Ishikawa (cell line): ENCODE results near the gene RHOU.

Experiments used
- CEBPB ChIP-seq: IDR thresholded peaks from 2 replicates; pipeline ENCODE4 v1.6.1; 2012
- EP300 ChIP-seq: IDR thresholded peaks from 2 replicates; pipeline ENCODE4 v1.6.1; 2012; ENCODE audit warnings: borderline replicate concordance
- RAD21 ChIP-seq: IDR thresholded peaks from 2 replicates; pipeline ENCODE4 v1.6.1; 2012; ENCODE audit warnings: low read depth
- REST ChIP-seq: IDR thresholded peaks from 2 replicates; pipeline ENCODE4 v1.6.1; 2012; ENCODE audit warnings: low read depth, mild to moderate bottlenecking
- TAF1 ChIP-seq: IDR thresholded peaks from 2 replicates; pipeline ENCODE4 v1.6.1; 2012; ENCODE audit warnings: low read depth, mild to moderate bottlenecking
- TCF12 ChIP-seq: IDR thresholded peaks from 2 replicates; pipeline ENCODE4 v1.6.1; 2012; ENCODE audit warnings: low read depth
- YY1 ChIP-seq: IDR thresholded peaks from 2 replicates; pipeline ENCODE4 v1.6.1; 2012; ENCODE audit warnings: low read depth

GRCh38 chr1:228744356-228744755, 9.1 kb downstream of the RHOU start:
- no peak for TF ChIP-seq EP300
- TF ChIP-seq CEBPB = no peak
- TF ChIP-seq RAD21 = no peak
- no peak for TF ChIP-seq REST
- no peak for TF ChIP-seq TCF12
- TF ChIP-seq YY1 = no peak
- TF ChIP-seq TAF1 = no peak
